ENCODE results near the gene SRRD. TPM values are rescaled to one million over a fixed set of nuclear protein-coding genes. Genes with fewer than 3 reads are reported as not detected.

Gene SRRD
- total RNA-seq, 1 donor from 2014 or later = 22.8 TPM

DNA sequence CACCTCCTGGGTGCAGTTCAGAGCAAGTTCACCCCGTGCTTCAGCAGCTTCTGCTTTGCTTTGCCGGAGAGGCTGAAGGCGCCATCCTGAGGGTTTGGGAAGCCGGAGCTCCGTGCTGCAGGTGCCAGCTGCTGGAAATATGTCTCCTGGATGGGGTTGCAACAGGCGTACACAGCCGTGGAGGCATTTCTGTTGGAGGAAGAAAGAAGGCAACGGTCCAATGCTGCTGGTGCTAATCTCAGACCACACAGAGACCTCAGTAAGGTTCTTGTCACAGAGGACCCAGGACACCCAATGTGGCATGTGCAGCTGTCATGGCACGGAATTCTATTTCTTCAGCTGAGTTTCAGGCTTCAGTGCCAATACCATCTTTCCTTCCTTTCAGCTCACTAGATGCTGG, 30.5 kb upstream of the SRRD start:
- intact Hi-C loops (cut with micrococcal nuclease) = no loop called here

DNA sequence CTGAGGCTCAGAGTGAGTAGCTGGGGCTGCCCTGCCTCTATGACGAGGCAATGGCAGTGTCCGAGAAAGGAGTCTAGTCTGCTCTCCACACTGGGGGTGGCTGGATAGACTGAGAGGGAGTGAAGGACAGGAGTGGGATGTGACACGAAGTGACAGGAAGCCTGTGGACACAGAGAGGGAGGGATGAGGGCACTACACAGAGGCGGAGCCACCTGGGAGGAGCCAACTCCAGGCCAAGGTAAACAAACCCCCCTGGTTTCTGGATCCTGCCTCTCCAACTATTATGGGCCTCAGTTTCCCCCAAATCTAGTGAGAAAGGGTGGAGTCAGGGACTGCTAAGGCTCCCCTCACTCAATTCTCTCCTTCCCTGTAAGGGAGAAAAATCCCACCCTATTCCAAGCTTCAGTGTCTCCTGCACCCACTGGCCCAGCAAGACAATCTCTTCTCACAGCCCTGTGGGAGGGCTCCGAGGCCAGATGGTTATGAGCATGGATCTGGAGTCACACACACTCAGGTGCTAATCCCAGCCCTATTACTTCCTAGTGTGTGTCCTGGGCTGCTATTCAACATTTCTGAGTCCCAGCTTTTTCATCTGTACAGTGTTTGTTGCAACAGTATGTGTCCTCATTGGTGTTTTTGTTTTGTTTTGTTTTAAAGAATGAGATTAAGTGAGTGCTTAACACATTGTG, 29.7 kb upstream of the SRRD start:
- intact Hi-C loops (cut with micrococcal nuclease) = no loop called here

DNA sequence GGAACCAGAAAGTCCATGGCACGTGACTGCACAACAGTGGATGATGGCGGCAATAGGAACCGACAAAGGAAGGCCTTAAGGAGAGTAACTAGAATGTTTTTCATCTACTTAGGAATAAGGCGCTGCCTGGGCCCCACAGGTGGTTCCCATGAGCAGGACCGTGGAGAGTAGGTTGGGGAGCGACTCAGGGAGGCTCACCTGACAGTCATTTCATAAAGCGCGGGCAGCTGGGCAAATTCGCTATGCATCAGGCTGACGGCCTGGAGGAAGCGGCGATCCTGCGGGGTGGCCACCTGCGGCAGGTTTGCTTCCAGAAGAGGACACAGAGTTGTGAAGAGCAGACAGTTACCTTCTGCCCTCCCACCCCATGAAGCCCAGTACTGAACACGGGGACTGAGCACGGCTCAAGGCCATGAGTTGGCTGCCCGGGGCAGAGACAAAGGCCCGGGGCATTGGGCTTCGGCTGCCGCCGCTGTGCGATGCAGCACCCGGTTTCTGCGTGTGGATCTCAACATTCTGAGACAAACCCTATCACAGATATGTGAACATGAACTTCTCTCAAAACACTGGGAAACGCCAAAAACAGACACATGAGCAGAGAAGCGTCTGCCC, 25.9 kb upstream of the SRRD start:
- intact Hi-C loops (cut with micrococcal nuclease) = no loop called here

GRCh38 chr22:26460202-26460601, 23.5 kb upstream of the SRRD start:
- intact Hi-C loops (cut with micrococcal nuclease) = loop anchor here (2.0 kb wide), 1 partner anchor 29 kb away; no protein-coding TSS in a partner anchor

DNA sequence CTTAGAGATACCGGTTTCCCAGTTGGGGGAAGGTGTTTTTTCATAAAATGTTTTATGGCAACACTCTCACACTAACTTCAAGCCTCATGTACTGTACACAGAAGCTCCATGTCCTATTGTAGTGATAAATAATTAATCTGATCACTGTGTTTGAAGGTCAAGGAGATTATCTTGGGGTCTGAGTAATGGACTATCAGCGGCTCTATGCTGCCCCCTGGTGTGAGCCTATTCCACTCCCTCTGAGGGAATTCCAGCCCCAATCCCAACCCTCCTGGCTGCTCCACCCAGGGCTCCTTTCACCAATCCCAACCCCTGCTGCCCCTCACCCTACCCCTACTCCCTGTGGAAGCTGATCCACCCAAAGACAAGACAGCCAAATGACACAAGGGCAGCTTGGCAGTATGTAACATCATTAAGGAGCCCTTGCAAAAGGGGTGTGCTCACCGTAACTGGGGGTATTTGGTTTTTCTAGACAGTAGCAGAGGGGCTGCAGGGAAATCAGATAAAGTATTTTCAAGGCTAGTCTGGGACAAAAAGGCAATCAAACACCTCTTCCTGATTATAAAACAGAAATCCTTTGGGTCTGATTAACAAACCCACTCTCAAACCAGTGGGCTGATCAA, 22.4 kb upstream of the SRRD start:
- intact Hi-C loops (cut with micrococcal nuclease) = loop anchor here (1.0 to 2.0 kb wide), 3 partner anchors 30 to 97 kb away; no protein-coding TSS in a partner anchor

DNA sequence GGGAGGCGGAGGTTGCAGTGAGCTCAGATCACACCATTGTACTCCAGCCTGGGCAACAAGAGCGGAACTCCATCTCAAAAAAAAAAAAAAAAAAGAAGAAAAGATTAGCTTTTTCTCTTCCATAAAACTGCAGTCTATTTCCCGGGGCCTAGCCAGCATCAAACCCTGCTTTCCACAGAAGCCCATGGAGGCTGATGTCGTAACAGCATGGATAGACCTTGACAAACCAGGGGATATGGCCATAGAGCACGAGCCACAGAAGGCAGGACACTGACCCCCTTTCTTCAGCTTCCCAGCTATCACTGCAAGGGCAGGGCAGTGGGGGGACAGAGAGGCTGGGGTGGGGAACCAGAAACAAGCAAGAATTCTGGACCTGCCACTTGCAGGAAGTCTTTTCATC, 21.6 kb upstream of the SRRD start:
- intact Hi-C loops (cut with micrococcal nuclease) = no loop called here

DNA sequence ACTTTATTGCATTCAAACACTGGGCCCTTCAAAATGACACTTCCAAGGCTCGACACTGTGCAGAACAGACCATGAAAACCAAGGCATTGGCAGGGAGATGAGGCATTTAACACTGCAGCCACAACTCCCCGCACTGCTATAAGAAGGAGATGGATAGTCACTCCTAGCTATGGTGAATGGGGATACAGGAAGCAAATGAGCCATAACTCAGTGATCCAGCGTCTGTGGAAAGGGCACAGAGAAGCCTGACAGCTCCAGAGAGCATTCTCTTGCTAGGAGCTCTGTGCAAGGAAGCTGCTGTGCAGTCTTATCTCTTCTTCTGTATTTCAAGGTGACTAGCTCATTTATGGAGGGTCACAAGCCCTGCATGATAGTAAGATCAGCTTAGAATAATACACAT, 21.0 kb upstream of the SRRD start:
- intact Hi-C loops (cut with micrococcal nuclease) = no loop called here

GRCh38 chr22:26463101-26463661, 20.5 kb upstream of the SRRD start:
- intact Hi-C loops (cut with micrococcal nuclease) = no loop called here

DNA sequence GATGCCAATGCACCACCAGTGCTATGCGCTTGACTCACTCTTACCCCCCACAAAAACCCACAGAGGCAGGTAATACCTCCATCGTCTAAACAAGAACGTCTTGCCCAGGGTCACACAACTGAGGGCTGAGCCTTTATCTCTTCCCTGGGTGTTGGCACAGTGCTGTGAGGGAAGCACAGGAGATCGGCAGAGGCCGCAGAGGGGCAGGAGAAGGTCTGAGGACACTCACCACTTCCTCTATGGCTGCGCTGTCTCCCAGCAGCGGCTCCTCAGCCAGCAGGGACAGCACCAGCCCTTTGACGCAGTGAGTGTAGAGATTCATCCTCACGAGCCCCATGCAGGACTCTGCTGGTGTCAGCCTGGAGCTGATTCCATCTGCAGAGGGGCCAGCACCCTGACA, 20.0 kb upstream of the SRRD start:
- intact Hi-C loops (cut with micrococcal nuclease) = no loop called here

DNA sequence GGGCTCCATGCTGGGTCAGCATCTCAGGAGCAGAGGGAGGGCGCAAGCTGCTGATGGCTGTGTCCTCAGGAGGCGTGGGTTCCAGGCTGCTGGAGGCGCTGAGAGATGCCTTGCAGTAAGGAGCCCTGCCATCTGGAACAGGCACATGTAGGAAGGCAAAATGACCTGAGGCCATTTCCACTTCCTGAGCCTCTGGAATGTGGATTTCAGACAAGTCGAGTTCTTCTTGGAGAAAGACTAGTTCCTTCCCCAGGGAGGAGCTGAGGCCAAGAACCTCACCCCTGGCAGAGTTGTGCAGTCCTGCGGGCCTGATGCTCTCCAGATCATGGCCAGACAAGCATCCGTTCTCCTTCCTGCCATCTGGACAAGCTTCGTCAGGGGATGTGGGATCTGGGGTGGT, 19.4 kb upstream of the SRRD start:
- intact Hi-C loops (cut with micrococcal nuclease) = no loop called here

GRCh38 chr22:26466196-26466595, 17.5 kb upstream of the SRRD start:
- intact Hi-C loops (cut with micrococcal nuclease) = no loop called here

GRCh38 chr22:26470807-26471206, 12.9 kb upstream of the SRRD start:
- intact Hi-C loops (cut with micrococcal nuclease) = no loop called here

GRCh38 chr22:26471522-26471921, 12.2 kb upstream of the SRRD start:
- intact Hi-C loops (cut with micrococcal nuclease) = no loop called here

GRCh38 chr22:26474682-26475081, 9.0 kb upstream of the SRRD start:
- intact Hi-C loops (cut with micrococcal nuclease) = no loop called here

- intact Hi-C loops (cut with micrococcal nuclease) = no loop called here
These were observed 6.9 kb upstream of the SRRD start for GRCh38 chr22:26476705-26477340.

- intact Hi-C loops (cut with micrococcal nuclease) = no loop called here
These were observed 6.3 kb upstream of the SRRD start for GRCh38 chr22:26477341-26477731.

DNA sequence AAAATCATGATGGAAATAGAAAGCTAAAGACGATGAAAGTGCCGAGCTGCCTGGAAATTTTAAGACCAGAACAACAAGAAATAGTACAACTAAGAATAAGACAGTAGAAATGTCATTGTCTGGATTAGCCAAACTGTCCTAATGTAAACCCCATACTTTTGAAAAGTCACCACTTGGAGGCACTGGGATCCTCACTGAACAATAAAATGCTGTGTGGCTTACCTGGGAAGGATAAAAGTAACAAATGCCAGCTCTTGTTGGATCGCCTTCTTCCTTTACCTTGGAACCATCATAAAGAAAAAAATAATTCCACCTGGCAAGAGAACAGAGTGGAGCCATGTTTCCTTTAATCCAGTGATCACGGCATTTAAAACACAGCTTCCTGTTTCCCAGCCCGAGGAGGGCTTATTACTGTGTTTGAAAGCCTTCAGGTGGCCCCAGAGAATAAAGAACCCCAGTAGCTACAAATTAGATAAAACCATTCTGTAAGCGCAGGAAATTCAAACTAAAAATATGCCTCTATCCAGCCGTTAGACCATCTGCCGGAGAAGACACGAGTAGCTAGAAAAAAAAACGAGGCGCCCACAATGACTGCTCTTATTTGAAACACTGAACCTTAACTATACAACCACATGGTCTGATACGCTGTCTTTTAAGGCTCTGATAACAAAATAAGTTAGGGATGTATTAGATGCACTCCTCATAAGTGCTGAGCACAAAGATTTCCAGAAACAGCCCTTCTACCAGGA, 4.5 kb upstream of the SRRD start:
- intact Hi-C loops (cut with micrococcal nuclease) = loop anchor here (1.0 kb wide), 1 partner anchor 48 kb away; no protein-coding TSS in a partner anchor

GRCh38 chr22:26479792-26480610, 3.7 kb upstream of the SRRD start:
- intact Hi-C loops (cut with micrococcal nuclease) = loop anchor here (1.0 to 10.0 kb wide), 4 partner anchors 49 to 1405 kb away; partner anchors contain the start of gene TPST2

GRCh38 chr22:26480611-26480932, 3.1 kb upstream of the SRRD start:
- intact Hi-C loops (cut with micrococcal nuclease) = loop anchor here (5.0 to 10.0 kb wide), 3 partner anchors 112 to 1406 kb away; partner anchors contain the start of gene TPST2

DNA sequence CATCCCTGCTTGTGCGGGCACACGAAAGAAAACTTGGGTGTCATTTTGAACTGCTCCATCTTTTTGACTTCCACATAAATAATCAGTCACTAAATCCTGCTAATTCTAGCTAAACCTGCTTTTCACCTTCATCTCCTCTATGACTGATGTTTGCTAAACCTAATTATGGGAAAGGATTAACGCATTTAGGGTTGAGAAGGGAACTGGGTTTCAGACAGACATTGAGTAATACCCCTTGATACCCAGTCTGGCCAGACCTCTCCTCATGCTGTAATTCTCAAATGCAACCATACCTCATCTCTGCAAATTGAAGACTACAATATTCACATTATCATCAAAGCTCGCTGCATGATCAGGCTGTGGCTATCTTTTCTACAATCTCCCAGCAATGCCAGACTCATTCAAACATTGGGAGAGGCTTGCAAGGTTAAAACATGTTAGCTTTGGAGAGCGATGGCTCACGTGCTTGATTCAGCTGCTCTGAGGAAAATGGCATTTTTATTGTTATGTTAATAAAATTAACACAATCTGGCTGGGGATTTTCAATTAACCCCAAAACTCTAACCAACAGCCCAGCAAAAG, 2.5 kb upstream of the SRRD start:
- intact Hi-C loops (cut with micrococcal nuclease) = loop anchor here (5.0 to 10.0 kb wide), 3 partner anchors 111 to 1406 kb away; partner anchors contain the start of gene TPST2

All from T-helper 1 cell treated with Interleukin-12 subunit alpha and Interleukin-12 subunit beta and Interleukin-4 antibody, amounts not matched to agents 30 ng/mL and 1 ng/mL, for 36 hours (primary cell).